Dedifferentiated amniotic fluid mesenchymal stem cell (primary cell): ENCODE data around the gene GLDN.
"Not testable (repeated sequence)": the region's sequence is repeated elsewhere in the genome, so short reads cannot be mapped to it uniquely, and the experiment has no call there.

Source experiments
- DNase-seq: peaks from one replicate; pipeline ENCODE4 v3.0.0-alpha.2; 2016; ENCODE audit errors: extremely low spot score

GLDN gene

GRCh38 chr15:51387699-51388041 is 46.2 kb downstream of the GLDN start:
- DNase-seq, result no peak

GRCh38 chr15:51388726-51389125 is 47.3 kb downstream of the GLDN start:
- DNase-seq, result no peak

- no peak for DNase-seq
Observed at GRCh38 chr15:51390241-51390965, 48.9 kb downstream of the GLDN start.

GRCh38 chr15:51390966-51391422 is 49.5 kb downstream of the GLDN start:
- DNase-seq, result no peak

GRCh38 chr15:51396921-51397320 is 55.5 kb downstream of the GLDN start:
- no peak for DNase-seq

- no peak for DNase-seq
Observed at GRCh38 chr15:51398626-51399025, 57.2 kb downstream of the GLDN start.

GRCh38 chr15:51401051-51401780 is 59.8 kb downstream of the GLDN start:
- no peak for DNase-seq

GRCh38 chr15:51401872-51402517 is 60.5 kb downstream of the GLDN start:
- no peak for DNase-seq

- DNase-seq, result peak; percentile 26
Observed at GRCh38 chr15:51403072-51403878, 61.8 kb downstream of the GLDN start.

GRCh38 chr15:51403946-51404695 is 62.7 kb downstream of the GLDN start:
- DNase-seq, result no peak

- DNase-seq, result no peak
Observed at GRCh38 chr15:51405693-51406523, 64.5 kb downstream of the GLDN start.

- DNase-seq, result no peak
Observed at GRCh38 chr15:51414256-51414860, 72.9 kb downstream of the GLDN start.

GRCh38 chr15:51416129-51416528 is 74.7 kb downstream of the GLDN start:
- DNase-seq, result no peak

- not testable (repeated sequence) for DNase-seq
Observed at GRCh38 chr15:51423040-51423439, 81.6 kb downstream of the GLDN start.

GRCh38 chr15:51424780-51425179 is 83.3 kb downstream of the GLDN start:
- DNase-seq, result no peak

GRCh38 chr15:51425517-51426040 is 84.1 kb downstream of the GLDN start:
- DNase-seq, result no peak

GRCh38 chr15:51438526-51438925 is 97.1 kb downstream of the GLDN start:
- DNase-seq, result no peak

GRCh38 chr15:51443282-51443914 is 101.9 kb downstream of the GLDN start:
- no peak for DNase-seq

GRCh38 chr15:51444112-51444511 is 102.7 kb downstream of the GLDN start:
- no peak for DNase-seq
